Ovary (tissue), 3 donors: ENCODE results near the gene TM4SF18.

Experiments
- EP300 ChIP-seq: sonication (generic); formaldehyde crosslinking; IDR thresholded peaks from one replicate; pipeline ENCODE4 v1.6.1; 2017; ENCODE audit warnings: antibody characterized with exemption
- POLR2A ChIP-seq: fragments of 450-650 bp; IDR thresholded peaks from one replicate; pipeline ENCODE4 v1.6.1; 2017; ENCODE audit warnings: antibody characterized with exemption, mild to moderate bottlenecking, moderate library complexity
- TF ChIP-seq, protein P1 (sequence below), 3 donors: fragments of 450-650 bp in 2 of 3; fragments of 200-600 bp in 1 of 3; IDR thresholded peaks; one replicate each; pipeline versions ENCODE4 v1.5.1 to v1.8.0; 2016 to 2022; ENCODE audit warnings: antibody characterized with exemption in 3 of 3, mild to moderate bottlenecking in 1 of 3
- donor health status: DM: no; HTN: no; CAD: no.

DNA sequence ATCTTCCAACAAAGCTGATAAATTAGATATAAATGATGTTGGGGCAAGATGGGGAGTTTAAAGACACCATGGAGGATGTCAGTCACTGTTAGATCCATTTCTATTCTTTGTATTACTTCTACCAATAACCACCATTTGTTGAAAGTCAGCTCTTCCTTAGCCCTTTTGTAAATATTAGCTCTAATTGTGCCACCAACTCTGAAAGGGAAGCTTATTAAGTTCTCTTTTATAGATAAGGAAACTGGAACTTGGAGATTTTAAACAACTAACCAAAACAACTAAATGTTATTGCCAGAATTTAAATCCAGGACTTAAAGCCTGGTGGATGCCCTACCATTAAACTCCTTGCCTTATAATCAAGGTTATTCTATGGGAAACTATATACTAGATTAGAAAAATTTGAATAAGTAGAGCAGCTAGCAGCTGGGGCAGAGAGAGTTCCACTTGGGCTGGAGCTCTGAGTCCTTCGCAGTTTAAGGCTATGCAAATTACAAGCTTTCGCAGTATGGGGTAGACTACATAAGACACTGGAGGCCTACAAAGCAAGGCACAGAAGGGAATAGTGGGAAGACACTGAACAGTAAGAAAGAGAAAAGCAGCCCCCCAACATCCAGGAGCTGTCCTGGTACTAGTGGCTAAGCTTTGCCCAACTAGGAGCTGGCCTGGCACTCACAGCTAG lies 52.6 kb downstream of the TM4SF18 start:
- TF ChIP-seq POLR2A (no peak), EP300 (no peak)
- TF ChIP-seq, protein P1, sequence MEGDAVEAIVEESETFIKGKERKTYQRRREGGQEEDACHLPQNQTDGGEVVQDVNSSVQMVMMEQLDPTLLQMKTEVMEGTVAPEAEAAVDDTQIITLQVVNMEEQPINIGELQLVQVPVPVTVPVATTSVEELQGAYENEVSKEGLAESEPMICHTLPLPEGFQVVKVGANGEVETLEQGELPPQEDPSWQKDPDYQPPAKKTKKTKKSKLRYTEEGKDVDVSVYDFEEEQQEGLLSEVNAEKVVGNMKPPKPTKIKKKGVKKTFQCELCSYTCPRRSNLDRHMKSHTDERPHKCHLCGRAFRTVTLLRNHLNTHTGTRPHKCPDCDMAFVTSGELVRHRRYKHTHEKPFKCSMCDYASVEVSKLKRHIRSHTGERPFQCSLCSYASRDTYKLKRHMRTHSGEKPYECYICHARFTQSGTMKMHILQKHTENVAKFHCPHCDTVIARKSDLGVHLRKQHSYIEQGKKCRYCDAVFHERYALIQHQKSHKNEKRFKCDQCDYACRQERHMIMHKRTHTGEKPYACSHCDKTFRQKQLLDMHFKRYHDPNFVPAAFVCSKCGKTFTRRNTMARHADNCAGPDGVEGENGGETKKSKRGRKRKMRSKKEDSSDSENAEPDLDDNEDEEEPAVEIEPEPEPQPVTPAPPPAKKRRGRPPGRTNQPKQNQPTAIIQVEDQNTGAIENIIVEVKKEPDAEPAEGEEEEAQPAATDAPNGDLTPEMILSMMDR (IDR thresholded peaks at IDR 0.05): no peak
